OCI-LY1 (cell line): ENCODE data around the gene KLK2.

Experiments used
- CTCF ChIP-seq: fragments of 200-600 bp; sonication (generic), shearing (Covaris generic); IDR thresholded peaks from 2 replicates; pipeline ENCODE4 v1.5.1; 2017; ENCODE audit warnings: mild to moderate bottlenecking, antibody characterized with exemption, low read length, moderate library complexity, mixed read lengths
- EZH2 ChIP-seq: fragments of 200-600 bp; sonication (generic), shearing (Covaris generic); IDR thresholded peaks from 2 replicates; pipeline ENCODE4 v1.8.0; 2017; ENCODE audit warnings: borderline replicate concordance, mixed run types, mild to moderate bottlenecking, antibody characterized with exemption, low read length, moderate library complexity, mixed read lengths

DNA sequence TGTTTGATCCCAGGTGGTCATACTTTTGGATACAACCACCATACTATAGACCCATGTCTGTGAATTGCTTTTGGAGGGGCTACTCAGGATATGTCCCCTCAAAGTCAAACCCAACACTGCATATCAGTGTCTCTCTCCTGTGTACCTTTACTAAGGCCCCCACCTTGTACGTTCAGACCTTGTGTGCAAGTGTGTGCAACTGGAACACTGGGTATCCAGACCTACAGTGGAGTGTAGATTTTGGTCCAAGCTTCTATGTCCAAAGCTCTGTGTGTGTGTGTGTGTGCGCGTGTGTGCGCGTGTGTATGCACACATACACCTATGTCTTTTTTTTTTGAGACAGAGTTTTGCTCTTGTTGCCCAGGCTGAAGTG, 18.0 kb downstream of the KLK2 start:
- no peak for TF ChIP-seq CTCF
- TF ChIP-seq EZH2 = no peak
